Activated T-helper 1 cell treated with anti-CD3 and anti-CD28 coated beads, Interleukin-2, amount 50 U/mL, for 16 hours (primary cell): ENCODE data around the gene NUP93.

Experiments used
- DNase-seq, 2 donors: peaks; one replicate each; pipeline ENCODE4 v3.0.0-alpha.2; 2020; ENCODE audit warnings: low read depth in 1 of 2, low spot score in 1 of 2

Gene NUP93

DNA sequence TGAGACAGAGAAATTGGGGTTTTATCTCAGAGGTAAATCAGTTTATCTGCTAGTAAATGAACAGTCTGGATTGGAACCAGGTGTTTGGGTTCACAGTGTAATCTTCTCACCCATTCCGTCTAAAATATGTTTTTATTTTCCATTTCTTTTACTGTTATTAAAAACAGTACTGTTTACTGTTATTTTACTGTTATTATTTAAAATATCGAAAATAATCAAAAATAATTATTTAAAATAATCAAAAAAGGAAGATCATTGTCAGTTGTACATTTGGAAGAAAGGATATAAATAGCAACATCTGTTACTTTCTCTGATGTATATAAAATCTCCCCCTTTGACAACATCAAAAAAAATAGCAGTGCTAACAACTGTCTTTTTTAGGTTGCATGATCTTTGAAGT lies 11.5 kb downstream of the NUP93 start:
- DNase-seq, result no peak

DNA sequence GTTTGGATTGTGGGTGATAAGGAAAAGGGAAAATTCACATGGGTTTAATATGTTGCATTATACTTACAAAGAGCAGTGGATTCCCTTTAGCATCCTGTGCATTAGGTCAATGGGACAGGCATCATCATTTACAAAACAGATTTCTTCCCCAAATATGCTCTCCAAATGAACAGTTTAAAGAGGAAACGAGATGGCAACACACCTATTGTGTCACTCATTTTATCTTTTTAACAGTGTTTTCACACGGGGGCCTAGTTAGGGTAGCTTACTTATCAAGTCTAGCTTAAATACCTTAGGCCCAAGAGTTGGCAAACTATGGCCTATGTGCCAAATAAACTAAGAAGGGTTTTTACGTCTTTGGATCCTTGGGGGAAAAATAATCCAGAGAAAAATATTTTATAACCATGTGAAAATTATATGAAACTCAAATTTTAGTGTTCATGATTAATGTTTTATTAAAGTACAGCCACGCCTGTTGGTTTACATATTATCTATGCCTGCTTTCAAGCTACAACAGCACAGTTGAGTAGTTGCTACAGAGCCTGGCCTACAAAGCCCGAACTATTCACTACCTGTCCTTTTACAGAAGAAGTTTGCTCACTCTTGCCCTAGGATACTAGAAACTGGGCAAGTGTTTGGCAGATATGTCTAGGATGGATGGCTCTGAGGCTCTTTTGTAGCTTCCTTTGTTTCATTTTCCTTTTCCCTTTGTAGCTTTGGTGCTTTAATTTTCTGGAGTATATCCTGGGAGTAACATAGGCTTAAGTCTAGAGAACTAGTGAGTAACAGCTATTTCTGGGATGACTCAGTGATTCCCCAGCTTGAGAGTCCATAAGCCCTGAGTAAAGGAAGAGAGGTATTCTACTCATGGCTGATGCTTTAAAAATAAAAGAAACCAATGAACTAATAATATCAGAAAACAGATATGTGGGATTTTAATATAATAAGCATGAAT lies 12.4 kb downstream of the NUP93 start:
- DNase-seq, result no peak

DNA sequence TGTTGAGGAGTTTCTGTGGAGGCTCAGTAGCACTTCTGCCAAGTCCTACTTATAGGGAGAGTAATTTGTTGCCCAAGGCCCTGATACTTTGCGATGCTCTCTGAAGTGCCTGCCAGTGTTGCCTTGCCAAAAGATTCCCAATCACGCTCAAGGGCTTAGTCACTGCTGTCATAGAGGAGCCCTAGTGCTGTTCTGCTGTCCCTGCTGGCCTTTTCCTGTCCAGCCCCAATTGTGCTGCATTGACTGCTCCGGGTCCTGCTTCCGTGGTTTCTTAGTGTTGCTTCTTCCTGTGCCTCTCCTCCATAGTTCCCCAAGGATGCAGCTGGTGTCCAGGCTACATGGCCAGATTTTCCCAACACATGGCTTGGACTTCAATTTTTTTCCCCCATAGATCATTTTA lies 13.9 kb downstream of the NUP93 start:
- no peak for DNase-seq

DNA sequence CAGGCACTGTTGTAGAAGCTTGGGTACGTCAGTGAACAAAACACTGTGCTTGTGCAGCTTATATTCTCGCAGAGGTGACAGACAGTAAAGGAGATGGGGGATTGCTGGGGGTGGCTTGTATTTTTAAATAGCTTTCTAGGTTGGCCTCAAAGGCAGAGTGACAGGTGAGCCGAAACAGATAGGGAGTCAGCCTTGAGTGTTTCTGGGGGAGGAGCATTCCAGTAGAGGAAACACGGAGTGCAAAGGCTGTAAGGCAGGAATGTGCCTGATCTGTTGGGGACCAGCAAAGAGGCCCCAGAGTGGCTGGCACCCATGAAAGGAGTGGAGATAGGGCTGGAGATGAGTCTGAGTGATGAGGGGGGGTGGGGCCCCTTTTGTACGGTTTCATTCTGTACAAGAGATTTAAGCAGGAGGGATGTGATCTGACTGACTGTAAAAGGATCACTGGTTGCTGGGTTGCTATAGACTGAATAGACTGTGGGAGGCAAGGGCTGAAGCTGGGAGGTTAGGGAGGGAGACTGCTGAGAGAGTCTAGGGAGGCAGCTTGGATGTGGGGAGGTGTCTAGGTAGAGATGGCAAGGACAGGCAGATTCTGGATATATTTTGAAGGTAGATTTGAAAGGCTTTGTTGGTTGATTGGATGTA lies 15.2 kb downstream of the NUP93 start:
- no peak for DNase-seq

DNA sequence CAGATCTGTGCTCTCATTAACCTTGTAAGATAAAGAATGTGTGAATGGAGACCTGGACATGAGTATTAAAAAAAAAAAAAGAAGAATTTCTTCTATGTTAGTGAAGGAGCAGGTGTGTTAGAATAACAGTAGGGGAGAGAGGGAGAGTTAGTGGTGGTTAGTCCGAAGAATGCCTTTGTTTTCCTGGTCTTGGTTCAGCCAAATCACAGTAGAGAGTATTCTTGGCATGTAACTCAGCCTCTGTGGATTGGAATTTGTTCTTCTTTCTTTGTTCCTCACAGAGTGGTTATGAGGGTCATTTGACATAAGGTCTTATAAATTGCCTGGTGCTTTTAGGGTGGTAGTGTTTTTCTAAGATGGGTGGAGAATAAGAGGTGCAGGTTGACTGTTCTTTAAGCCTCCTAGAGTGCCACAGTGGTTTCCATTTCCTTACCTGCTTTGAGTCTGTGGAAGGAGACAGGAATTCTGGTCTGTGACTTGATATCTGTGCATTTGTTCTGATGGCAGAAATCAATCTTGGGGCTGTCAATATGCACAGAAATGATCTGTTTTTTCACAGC lies 17.6 kb downstream of the NUP93 start:
- no peak for DNase-seq

DNA sequence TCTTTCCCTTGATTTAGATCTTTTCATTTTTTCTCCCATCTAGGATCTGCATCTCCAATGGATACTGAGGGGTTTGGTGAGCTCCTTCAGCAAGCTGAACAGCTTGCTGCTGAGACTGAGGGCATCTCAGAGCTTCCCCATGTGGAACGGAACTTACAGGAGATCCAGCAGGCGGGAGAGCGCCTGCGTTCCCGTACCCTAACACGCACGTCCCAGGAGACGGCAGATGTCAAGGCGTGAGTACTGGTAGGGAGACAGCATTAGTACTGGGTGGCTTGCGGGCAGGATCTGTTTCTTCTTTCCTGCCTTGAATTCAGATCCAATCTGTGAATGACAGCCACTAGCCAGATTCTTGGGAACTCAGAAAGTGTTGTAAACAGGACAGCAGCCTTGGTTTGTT lies 18.3 kb downstream of the NUP93 start:
- no peak for DNase-seq

DNA sequence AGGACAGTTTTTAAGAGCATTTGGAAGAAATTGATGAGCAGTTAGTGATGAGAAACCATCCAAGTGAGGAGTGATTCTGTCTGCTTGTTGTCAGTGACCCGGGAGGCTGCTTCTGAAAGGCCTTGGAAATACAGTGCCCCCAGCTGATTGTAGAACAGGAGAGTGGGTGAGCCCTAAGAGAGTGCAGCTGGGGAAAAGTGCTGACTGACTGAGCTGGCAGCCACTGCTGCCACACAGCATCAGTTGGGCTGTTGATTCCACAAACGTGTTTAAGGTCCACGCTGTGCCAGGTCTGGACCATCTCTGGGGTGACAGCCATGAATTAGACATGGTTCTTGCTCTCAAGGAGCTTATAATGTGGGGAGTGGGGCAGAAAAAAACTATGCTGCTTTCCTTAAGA lies 18.9 kb downstream of the NUP93 start:
- no peak for DNase-seq

DNA sequence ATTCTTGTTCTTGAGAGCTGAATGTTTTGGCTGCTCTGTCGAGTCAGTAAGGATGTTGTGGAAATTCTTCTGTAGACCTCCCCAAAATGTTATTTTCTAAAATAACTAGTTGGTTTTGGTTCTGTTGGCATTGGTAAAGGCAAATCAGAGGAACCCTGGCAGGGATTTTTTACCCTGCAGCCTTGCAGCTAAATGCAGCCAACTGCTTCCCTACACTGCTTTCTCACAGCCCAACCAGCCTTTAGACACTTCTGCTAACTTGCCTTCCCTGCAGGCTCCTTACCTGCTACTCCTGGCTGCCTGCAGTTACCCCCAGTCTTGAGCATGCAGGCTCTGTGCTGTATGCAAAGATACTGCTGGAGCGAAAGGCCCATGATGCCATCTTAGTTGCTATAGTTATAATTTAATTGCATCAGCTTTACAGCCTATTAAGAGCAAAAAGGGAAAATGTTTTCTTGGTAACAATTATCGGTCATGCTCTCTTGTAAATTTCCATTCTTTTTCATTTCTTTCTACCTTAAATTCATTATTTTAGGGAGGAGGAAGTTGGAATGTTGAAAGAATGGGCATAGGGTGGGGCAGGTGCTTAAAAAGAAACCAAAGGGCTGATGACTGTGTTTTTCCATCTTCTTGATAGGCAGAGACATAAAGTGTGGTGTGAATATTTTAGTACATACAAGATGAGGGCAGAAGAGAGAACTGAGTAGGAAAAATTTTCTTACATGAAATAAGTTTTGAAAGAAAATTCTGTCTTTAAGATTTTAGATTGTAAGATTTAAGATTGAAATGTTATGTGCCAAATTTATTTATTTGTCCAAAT lies 20.0 kb downstream of the NUP93 start:
- no peak for DNase-seq

DNA sequence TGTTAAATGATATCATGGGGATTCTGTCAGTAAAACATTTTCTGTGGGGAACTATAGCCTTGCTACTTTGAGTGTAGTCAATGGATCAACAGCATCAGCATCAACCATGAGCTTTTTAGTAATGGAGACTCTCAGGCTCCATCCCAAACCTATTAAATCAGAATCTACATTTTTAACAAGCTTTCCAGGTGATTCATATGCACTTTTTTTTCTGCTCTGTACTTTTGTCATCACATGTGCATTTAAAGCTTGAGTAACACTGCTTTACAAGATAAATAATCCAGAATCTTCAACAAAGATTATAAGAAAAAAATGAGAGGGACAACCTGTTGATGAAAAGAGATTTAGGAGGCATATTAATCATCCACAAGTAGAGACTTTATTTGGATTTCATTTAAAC lies 23.5 kb downstream of the NUP93 start:
- no peak for DNase-seq

DNA sequence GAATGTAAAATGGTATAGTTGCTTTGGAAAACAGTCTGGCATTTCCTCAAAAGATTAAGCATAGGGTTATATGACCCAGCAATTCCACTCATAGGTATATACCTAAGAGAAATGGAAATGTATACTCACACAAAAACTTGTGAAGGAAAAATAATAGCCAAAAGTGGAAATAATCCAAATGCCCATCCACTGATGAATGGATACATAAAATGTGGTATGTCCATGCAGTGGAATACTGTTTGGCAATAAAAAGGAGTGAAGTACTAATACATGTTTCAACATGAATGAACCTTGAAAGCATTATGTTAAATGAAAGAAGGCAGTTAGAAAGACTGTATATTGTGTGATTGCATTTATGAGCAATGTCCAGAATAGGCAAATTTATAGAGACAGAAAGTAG lies 25.1 kb downstream of the NUP93 start:
- no peak for DNase-seq

DNA sequence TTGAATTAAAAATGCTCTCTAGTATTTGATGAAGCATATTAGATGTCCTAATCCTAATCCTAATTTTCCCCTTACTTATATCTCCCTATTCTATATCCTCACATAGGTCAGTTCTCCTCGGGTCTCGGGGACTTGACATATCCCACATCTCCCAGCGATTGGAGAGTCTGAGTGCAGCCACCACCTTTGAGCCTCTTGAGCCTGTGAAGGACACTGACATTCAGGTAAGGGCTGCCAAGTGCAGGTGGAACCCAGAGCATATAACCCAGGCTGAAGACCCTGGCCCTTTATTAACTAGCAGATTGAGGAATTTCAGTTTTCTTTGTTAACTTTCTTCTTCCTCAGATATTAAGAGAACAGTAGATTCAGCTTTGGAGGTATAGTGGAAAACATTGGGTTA lies 28.5 kb downstream of the NUP93 start:
- no peak for DNase-seq

DNA sequence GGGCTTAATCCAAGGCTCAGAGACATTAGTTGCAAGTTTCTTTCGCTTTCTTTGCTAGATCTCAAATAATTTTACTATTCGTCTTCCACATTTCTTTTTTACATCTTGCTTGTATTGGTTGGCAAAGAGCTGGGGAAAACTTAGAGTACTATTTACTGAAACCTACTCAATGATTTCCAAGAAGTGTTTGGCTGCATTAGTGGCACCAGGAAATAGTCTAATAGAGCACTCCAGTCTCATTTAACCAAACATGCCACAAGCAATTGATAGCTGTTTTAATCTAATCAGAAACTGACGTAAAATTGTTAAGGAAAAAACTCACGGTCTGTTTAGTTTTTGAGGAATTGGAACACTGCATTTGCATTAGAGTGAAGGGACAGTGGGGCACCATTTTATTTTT lies 29.0 kb downstream of the NUP93 start:
- DNase-seq, result no peak

DNA sequence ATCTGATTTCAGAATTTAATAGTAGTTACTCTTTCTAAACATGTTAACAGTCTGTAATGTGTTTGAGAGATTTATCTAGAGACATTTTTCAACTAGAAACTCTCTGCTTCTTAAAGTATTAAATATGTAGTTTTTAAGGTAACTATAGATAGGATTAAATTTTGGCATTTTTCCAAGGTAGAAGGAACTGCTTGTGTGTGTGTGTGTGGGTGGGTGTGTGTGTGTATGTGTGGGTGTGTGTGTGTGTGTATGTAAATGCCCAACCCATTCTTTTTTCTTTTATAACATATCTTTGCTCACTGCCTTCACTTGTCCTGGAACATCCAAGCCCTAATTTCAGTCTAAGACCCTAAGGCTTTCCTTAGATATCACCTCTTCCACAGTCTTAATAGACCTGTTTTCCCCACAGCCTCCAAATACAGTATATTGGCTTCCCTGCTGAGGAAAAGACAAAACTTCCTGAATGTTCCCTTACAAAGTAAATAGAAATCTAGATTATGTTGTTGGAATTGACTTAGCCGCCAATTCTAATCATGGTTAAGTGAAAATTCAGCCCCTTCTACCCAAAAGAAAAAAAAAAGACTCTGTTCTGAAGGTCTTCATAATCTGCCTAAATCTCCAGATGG lies 33.5 kb downstream of the NUP93 start:
- DNase-seq, result no peak

DNA sequence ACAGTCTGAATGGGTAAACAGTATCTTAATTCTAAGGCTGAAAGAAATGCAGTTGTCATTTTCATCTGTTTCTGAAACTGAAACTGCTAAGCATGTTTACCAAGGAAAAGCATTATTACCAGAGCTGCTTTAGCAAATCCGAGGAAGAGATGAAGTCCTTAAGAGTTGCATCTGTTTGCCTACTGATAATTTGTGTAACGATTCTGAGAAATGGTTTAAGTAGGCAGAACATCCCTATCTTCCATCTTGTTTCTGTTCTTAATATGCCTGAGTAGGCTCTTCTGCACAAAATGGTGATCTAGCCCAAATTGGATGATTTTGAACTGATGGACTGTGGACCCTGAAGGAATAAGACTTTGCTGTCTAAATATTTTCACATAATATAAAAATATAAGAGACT lies 34.9 kb downstream of the NUP93 start:
- DNase-seq, result no peak

DNA sequence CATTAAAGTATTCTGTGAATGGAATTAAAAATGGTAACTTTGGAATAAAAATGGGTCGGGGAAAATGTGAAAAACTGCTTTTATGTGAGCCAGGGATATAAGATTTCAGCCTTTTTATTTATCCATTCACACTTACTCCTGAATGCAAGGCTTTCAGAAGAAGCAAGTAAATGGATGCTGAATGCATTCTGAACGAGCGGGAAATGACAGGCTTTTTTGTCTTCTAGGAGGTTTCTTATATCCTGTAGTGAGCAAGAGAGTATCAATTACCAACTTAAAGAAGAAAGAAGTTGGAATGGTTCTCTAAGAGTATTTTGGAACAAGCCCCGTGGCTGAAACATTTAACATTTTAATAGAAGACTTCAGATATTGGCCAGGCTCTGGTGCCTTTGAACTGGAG lies 36.0 kb downstream of the NUP93 start:
- no peak for DNase-seq

DNA sequence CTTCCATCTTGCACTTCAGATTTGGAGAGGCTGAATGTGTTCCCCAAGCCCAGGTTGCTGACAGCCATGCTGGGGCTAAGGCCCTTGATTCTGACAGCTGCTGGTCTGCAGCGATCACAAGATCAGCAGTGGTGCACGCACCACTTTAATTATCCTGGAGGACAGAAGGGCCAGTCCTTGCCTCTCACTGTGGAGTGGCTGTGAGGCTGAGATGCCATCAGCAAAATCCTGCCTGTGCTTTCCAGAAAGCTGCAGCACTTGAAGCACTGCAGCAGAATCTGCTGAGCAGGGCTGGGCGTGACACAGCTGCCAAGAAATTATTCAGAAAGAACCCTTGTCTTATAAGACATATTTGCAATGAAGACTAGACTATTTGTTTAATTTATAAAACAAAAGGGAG lies 37.1 kb downstream of the NUP93 start:
- no peak for DNase-seq

DNA sequence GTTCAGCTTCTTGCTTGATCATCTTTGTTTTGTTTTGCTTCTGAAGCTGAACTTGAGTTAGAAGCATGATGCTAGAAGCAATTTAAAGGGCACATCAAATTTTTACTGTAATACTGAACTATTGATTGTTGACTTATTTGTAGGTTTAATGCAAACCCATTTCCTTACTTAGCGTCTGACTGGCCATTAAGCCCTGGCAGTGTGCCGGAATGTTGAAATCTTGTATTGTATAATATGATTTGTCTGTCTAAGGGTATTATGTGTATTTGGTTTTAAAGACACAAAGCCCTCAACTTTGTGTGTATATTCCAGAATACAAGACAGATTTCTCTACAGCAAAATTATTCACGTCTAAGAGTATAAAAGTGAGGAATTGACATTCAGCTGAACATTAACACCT lies 39.7 kb downstream of the NUP93 start:
- no peak for DNase-seq

DNA sequence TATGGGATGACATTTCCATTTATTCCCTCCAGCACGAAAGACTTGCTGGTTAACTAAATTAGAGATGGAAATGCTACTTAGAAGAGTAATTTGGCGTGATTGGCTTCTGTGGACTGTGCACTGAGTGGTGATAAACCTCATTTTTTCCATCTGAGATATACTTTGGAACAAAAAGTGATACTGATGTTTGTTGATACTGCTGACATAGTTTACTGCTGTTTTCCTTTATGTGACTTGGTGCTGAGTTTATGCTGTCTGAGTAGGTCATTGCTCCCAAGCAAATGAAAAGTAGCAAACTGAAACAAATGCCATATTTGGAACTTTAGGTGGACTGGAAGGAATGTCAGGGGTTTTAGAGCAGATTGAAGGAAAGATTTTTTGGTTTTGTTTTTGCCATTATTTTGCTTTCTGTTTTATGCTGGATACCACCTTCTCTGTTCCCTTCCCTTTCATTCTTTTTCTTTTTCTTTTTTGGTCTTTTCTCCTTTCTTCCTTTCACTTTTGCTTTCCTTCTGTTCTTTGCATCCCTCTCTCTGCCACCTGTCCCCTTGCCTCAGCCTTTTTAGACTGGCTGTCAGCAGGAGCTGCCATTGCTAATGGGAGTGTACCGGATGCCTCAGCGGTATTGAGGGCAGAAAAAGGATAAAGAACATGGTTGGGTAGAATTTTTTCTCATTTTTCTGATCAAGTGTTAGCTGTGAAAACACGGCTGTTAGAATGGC lies 41.8 kb downstream of the NUP93 start:
- no peak for DNase-seq

DNA sequence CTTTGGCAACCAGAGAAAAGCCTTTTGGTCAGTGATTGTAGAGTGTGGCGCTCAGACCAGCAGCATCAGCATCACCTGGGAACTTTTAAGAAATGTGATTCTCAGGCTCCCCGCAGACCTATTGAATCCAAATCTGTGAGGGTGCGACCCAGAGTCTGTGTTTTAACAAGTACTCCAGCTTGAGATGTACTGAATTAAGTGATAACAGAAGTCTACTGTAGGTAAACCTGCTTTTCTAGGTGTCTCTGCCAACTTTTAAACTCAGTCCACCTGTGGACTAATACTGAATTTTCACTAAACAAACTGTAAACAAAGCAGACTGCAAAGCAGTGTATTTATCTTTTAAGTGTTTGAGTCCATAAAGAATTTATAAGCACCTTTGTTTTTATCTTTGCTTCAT lies 43.6 kb downstream of the NUP93 start:
- no peak for DNase-seq

DNA sequence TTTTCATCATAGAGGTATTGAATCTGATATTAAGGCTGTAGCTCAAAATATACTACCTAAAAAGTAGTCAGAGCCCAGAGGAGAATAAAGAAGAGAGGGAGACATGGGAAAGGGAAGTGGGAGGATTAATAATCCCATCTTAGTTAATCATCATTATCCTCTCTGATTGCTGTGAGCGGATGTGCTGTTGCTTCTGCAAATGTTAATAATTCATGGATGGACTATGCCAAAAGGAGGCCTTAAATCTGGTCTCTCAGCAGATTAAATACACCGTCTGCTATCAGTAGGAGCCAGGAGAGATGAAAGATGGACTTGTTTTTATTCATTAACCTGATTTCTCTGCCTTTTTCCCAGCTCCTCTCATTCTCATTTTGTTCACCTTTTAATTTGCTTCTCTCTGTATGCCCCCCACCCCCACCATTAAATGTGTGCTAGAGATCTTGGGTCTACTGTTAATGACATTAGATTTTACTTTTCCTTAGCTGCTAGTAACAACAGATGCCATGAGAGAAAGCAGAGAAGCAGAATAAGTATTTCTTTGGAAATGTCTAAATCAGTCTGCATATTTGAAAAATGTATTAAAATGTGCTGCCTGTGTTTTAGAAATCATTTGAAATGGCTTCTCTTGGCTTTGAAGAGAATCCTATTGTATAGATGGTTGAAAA lies 44.2 kb downstream of the NUP93 start:
- no peak for DNase-seq
